GM21723 (cell line): ENCODE results near the gene GEMIN4.
A peak's percentile ranks its signal among the peaks of the same experiment; 100 is the strongest.

Source experiments
- ATAC-seq: cut with Tn5 transposase; IDR thresholded peaks from one replicate; pipeline ENCODE4 v1.9.1; 2021; ENCODE audit warnings: mild to moderate bottlenecking, moderate library complexity; ENCODE audit not compliant: unreplicated experiment

GEMIN4 gene

GRCh38 chr17:744937-745336 is 7.1 kb downstream of the GEMIN4 start:
- ATAC-seq = no peak

GRCh38 chr17:743139-743538 is 8.9 kb downstream of the GEMIN4 start:
- ATAC-seq = no peak

GRCh38 chr17:742147-742793 is 9.8 kb downstream of the GEMIN4 start:
- ATAC-seq = no peak

- peak; percentile 79 for ATAC-seq
These were observed 11.6 kb downstream of the GEMIN4 start for GRCh38 chr17:740240-741017.

GRCh38 chr17:737561-738113 is 14.4 kb downstream of the GEMIN4 start:
- no peak for ATAC-seq

- ATAC-seq = no peak
These were observed 18.3 kb downstream of the GEMIN4 start for GRCh38 chr17:733743-734142.

- ATAC-seq = peak; percentile 39
These were observed 19.0 kb downstream of the GEMIN4 start for GRCh38 chr17:732902-733720.

- peak; percentile 61 for ATAC-seq
These were observed 19.8 kb downstream of the GEMIN4 start, which contains the start of gene TLCD3A for GRCh38 chr17:732067-732901. Gene TLCD3A (plus strand): TSS chr17:732596. CDS start chr17:732648, 52 bp downstream.

GRCh38 chr17:731644-732066 is 20.4 kb downstream of the GEMIN4 start:
- ATAC-seq = no peak

GRCh38 chr17:728911-729310 is 23.2 kb downstream of the GEMIN4 start:
- no peak for ATAC-seq

GRCh38 chr17:726271-726919 is 25.7 kb downstream of the GEMIN4 start:
- ATAC-seq = no peak

- no peak for ATAC-seq
These were observed 26.3 kb downstream of the GEMIN4 start for GRCh38 chr17:725746-726145.

- no peak for ATAC-seq
These were observed 27.0 kb downstream of the GEMIN4 start for GRCh38 chr17:725084-725483.

GRCh38 chr17:721540-721937 is 30.5 kb downstream of the GEMIN4 start:
- ATAC-seq = no peak

GRCh38 chr17:720706-721539 is 31.1 kb downstream of the GEMIN4 start:
- ATAC-seq = no peak

GRCh38 chr17:718075-718474 is 34.0 kb downstream of the GEMIN4 start:
- no peak for ATAC-seq

GRCh38 chr17:708132-708531 is 43.9 kb downstream of the GEMIN4 start:
- no peak for ATAC-seq

GRCh38 chr17:705863-706262 is 46.2 kb downstream of the GEMIN4 start:
- ATAC-seq = no peak

- ATAC-seq = no peak
These were observed 47.1 kb downstream of the GEMIN4 start for GRCh38 chr17:705011-705410.
